Stimulated activated CD8-positive, alpha-beta memory T cell treated with anti-CD3 and anti-CD28 coated beads, Interleukin-2, amount 100 ng/mL, for 1 hour (primary cell): Measurements from ENCODE around the gene RCL1.

Experiments
- DNase-seq, 2 donors: peaks; one replicate each; pipeline ENCODE4 v3.0.0-alpha.2; 2020; ENCODE audit warnings: low read depth in 2 of 2

Gene RCL1

GRCh38 chr9:4842213-4842612, 49.5 kb downstream of the RCL1 start:
- no peak for DNase-seq

- DNase-seq = no peak
Measured at GRCh38 chr9:4842734-4843133, 50.0 kb downstream of the RCL1 start.

- DNase-seq = no peak
Measured at GRCh38 chr9:4844056-4844838, 51.5 kb downstream of the RCL1 start.

GRCh38 chr9:4849369-4849768, 56.6 kb downstream of the RCL1 start:
- DNase-seq = no peak

- no peak for DNase-seq
Measured at GRCh38 chr9:4850603-4851310, 58.0 kb downstream of the RCL1 start.

GRCh38 chr9:4852419-4852818, 59.7 kb downstream of the RCL1 start:
- DNase-seq = no peak

- no peak for DNase-seq
Measured at GRCh38 chr9:4854265-4854590, 61.5 kb downstream of the RCL1 start.

GRCh38 chr9:4855841-4856240, 63.1 kb downstream of the RCL1 start:
- no peak for DNase-seq

GRCh38 chr9:4857163-4857810, 64.5 kb downstream of the RCL1 start:
- no peak for DNase-seq

GRCh38 chr9:4859035-4859434, 66.3 kb downstream of the RCL1 start:
- DNase-seq = no peak

- no peak for DNase-seq
Measured at GRCh38 chr9:4860383-4860782, 67.6 kb downstream of the RCL1 start.

- no peak for DNase-seq
Measured at GRCh38 chr9:4861145-4861544, 68.4 kb downstream of the RCL1 start.

- DNase-seq = no peak
Measured at GRCh38 chr9:4861736-4862451, 69.2 kb downstream of the RCL1 start.

GRCh38 chr9:4862506-4863250, 69.9 kb downstream of the RCL1 start:
- DNase-seq = no peak

- no peak for DNase-seq
Measured at GRCh38 chr9:4864234-4864661, 71.5 kb downstream of the RCL1 start.

- DNase-seq = no peak
Measured at GRCh38 chr9:4864698-4865097, 72.0 kb downstream of the RCL1 start.

GRCh38 chr9:4865681-4866080, 72.9 kb downstream of the RCL1 start:
- DNase-seq = no peak

GRCh38 chr9:4866239-4866969, 73.7 kb downstream of the RCL1 start:
- no peak for DNase-seq

GRCh38 chr9:4873066-4873465, 80.3 kb downstream of the RCL1 start:
- no peak for DNase-seq

GRCh38 chr9:4875559-4875958, 82.8 kb downstream of the RCL1 start:
- no peak for DNase-seq

- no peak for DNase-seq
Measured at GRCh38 chr9:4879115-4879558, 86.4 kb downstream of the RCL1 start.
